HCT116 (cell line): ENCODE data around the gene GGACT.

ENCODE experiments used
- CEBPB ChIP-seq: IDR thresholded peaks from 2 replicates; pipeline ENCODE4 v1.6.1; 2012; ENCODE audit warnings: low read depth
- EGR1 ChIP-seq: IDR thresholded peaks from 2 replicates; pipeline ENCODE4 v1.6.1; 2012; ENCODE audit warnings: low read depth
- EZH2 ChIP-seq: fragments of 200-600 bp; sonication (generic); IDR thresholded peaks from 2 replicates; pipeline ENCODE4 v1.6.1; 2017; ENCODE audit warnings: antibody characterized with exemption, mixed run types
- EZH2phosphoT487 ChIP-seq: fragments of 200-600 bp; IDR thresholded peaks from 2 replicates; pipeline ENCODE4 v1.6.1; 2018; ENCODE audit warnings: antibody characterized with exemption, borderline replicate concordance
- JUND ChIP-seq: IDR thresholded peaks from 2 replicates; pipeline ENCODE4 v1.6.1; 2012
- POLR2A ChIP-seq: IDR thresholded peaks from 2 replicates; pipeline ENCODE4 v1.7.0; 2011; ENCODE audit warnings: borderline replicate concordance; ENCODE audit not compliant: insufficient read depth, insufficient read length; ENCODE audit errors: extremely low read depth
- POLR2AphosphoS5 ChIP-seq: IDR thresholded peaks from 2 replicates; pipeline ENCODE4 v1.6.1; 2011; ENCODE audit warnings: mild to moderate bottlenecking, low read depth, low read length, moderate library complexity
- RAD21 ChIP-seq: IDR thresholded peaks from 2 replicates; pipeline ENCODE4 v1.6.1; 2012; ENCODE audit warnings: low read depth, mild to moderate bottlenecking
- SIN3A ChIP-seq: IDR thresholded peaks from 2 replicates; pipeline ENCODE4 v1.6.1; 2012; ENCODE audit warnings: low read depth
- SP1 ChIP-seq: IDR thresholded peaks from 2 replicates; pipeline ENCODE4 v1.6.1; 2012; ENCODE audit warnings: low read depth
- ZNF274 ChIP-seq: fragments of 200-500 bp; sonication (Bioruptor generic); IDR thresholded peaks from 2 replicates; pipeline ENCODE4 v1.6.1; 2014; ENCODE audit warnings: mild to moderate bottlenecking, low read depth, low read length, inconsistent platforms
- TF ChIP-seq, protein P1 (sequence below), 3 experiments: fragments of 200-600 bp in 1 of 3; sonication (generic) in 1 of 3; IDR thresholded peaks in 2 of 3; conservative IDR thresholded peaks in 1 of 3; 2 replicates each; pipeline ENCODE4 v1.5.1; 2012 to 2017; ENCODE audit warnings: low read depth in 2 of 3, low read length in 2 of 3, antibody characterized with exemption in 1 of 3, borderline replicate concordance in 1 of 3, control low read depth in 1 of 3, mild to moderate bottlenecking in 1 of 3, mixed read lengths in 1 of 3, mixed run types in 1 of 3, moderate library complexity in 1 of 3; ENCODE audit not compliant: insufficient read depth in 1 of 3
- TF ChIP-seq, protein P2 (sequence below): IDR thresholded peaks from 2 replicates; pipeline ENCODE4 v1.6.1; 2012
- TF ChIP-seq, protein P3 (sequence below): IDR thresholded peaks from 2 replicates; pipeline ENCODE4 v1.6.1; 2012; ENCODE audit warnings: low read depth

DNA sequence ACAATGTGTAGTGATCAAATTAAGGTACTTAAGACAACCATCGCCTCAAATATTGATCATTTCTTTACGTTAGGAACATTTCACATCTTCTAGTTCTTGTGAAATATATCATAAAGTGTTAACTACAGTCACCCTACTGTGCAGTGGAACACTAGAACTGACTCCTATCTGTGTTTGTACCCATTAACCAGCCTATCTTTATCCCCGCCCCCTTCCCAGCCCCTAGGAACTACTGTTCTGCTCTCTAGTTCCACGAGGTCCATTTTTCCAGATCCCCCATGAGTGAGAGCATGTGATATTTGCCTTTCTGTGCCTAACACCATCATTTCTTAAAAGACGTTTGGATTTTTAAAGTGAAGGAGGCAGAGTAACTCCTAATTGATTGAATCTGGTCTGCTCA is 24.4 kb upstream of the GGACT start:
- TF ChIP-seq, protein P1, sequence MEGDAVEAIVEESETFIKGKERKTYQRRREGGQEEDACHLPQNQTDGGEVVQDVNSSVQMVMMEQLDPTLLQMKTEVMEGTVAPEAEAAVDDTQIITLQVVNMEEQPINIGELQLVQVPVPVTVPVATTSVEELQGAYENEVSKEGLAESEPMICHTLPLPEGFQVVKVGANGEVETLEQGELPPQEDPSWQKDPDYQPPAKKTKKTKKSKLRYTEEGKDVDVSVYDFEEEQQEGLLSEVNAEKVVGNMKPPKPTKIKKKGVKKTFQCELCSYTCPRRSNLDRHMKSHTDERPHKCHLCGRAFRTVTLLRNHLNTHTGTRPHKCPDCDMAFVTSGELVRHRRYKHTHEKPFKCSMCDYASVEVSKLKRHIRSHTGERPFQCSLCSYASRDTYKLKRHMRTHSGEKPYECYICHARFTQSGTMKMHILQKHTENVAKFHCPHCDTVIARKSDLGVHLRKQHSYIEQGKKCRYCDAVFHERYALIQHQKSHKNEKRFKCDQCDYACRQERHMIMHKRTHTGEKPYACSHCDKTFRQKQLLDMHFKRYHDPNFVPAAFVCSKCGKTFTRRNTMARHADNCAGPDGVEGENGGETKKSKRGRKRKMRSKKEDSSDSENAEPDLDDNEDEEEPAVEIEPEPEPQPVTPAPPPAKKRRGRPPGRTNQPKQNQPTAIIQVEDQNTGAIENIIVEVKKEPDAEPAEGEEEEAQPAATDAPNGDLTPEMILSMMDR (IDR thresholded peaks at IDR 0.05 in 2 of 3, conservative IDR thresholded peaks at IDR 0.05 in 1 of 3; ENCODE audit: borderline replicate concordance in 1 of 3, insufficient read depth in 1 of 3, low read depth in 2 of 3, low read length in 2 of 3), result no peak
- TF ChIP-seq POLR2A (no peak), POLR2AphosphoS5 (no peak), SP1 (no peak), EGR1 (no peak), RAD21 (no peak), EZH2 (no peak), JUND (no peak), CEBPB (no peak), EZH2phosphoT487 (no peak), SIN3A (no peak), ZNF274 (no peak)
- TF ChIP-seq, protein P2, sequence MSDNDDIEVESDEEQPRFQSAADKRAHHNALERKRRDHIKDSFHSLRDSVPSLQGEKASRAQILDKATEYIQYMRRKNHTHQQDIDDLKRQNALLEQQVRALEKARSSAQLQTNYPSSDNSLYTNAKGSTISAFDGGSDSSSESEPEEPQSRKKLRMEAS, result no peak
- TF ChIP-seq, protein P3, sequence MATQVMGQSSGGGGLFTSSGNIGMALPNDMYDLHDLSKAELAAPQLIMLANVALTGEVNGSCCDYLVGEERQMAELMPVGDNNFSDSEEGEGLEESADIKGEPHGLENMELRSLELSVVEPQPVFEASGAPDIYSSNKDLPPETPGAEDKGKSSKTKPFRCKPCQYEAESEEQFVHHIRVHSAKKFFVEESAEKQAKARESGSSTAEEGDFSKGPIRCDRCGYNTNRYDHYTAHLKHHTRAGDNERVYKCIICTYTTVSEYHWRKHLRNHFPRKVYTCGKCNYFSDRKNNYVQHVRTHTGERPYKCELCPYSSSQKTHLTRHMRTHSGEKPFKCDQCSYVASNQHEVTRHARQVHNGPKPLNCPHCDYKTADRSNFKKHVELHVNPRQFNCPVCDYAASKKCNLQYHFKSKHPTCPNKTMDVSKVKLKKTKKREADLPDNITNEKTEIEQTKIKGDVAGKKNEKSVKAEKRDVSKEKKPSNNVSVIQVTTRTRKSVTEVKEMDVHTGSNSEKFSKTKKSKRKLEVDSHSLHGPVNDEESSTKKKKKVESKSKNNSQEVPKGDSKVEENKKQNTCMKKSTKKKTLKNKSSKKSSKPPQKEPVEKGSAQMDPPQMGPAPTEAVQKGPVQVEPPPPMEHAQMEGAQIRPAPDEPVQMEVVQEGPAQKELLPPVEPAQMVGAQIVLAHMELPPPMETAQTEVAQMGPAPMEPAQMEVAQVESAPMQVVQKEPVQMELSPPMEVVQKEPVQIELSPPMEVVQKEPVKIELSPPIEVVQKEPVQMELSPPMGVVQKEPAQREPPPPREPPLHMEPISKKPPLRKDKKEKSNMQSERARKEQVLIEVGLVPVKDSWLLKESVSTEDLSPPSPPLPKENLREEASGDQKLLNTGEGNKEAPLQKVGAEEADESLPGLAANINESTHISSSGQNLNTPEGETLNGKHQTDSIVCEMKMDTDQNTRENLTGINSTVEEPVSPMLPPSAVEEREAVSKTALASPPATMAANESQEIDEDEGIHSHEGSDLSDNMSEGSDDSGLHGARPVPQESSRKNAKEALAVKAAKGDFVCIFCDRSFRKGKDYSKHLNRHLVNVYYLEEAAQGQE, result no peak
